Tibial nerve (tissue), 4 donors: ENCODE data around the gene ANKRD34B.

Experiments used
- CTCF ChIP-seq, 5 experiments: fragments of 200-600 bp in 3 of 5; fragments of 450-650 bp in 2 of 5; sonication (generic) in 3 of 5; IDR thresholded peaks; one replicate each; pipeline ENCODE4 v1.5.1; 2016 to 2019; ENCODE audit warnings: antibody characterized with exemption in 5 of 5, mild to moderate bottlenecking in 3 of 5, moderate library complexity in 2 of 5
- EP300 ChIP-seq, 2 donors: sonication (generic); formaldehyde crosslinking; IDR thresholded peaks; one replicate each; pipeline ENCODE4 v1.6.1; 2017; ENCODE audit warnings: antibody characterized with exemption in 2 of 2, mild to moderate bottlenecking in 1 of 2
- POLR2A ChIP-seq, 2 donors: fragments of 450-650 bp; IDR thresholded peaks; one replicate each; pipeline ENCODE4 v1.6.1; 2017; ENCODE audit warnings: antibody characterized with exemption in 2 of 2, mild to moderate bottlenecking in 2 of 2, moderate library complexity in 2 of 2

- TF ChIP-seq CTCF (IDR thresholded peaks at IDR 0.05), result no peak
- no peak for TF ChIP-seq EP300 (IDR thresholded peaks at IDR 0.05)
- no peak for TF ChIP-seq POLR2A (IDR thresholded peaks at IDR 0.05)
These were observed 22.0 kb upstream of the ANKRD34B start for GRCh38 chr5:80592105-80592504.
